HCT116 (cell line): ENCODE results near the gene SORCS2. TPM values are rescaled to one million over a fixed set of nuclear protein-coding genes. Genes with fewer than 3 reads are reported as not detected.

Experiments
- ATAC-seq: fragments of 200-7000 bp; cut with Tn5 transposase; 2 replicates; pipeline ENCODE4 v1.9.1; 2020; ENCODE audit warnings: mild to moderate bottlenecking, moderate library complexity
- BruUV-seq: library from RNA; stranded (reverse); fragments of 400-500 nt; replicated peaks from 2 replicates; lab custom pipeline; 2021; lab: Mats Ljungman, UMichigan
- CTCF ChIA-PET: fragments of 300-600 bp; sonication (Branson Sonifier 250); formaldehyde crosslinking; loops from one replicate; lab custom pipeline; 2021; ENCODE audit warnings: antibody characterized with exemption; lab: Charles Lee
- POLR2A ChIA-PET: fragments of 300-600, 350-600 bp; sonication (Branson Sonifier 250); formaldehyde crosslinking; loops from one replicate; lab custom pipeline; 2021; ENCODE audit warnings: antibody characterized with exemption; lab: Charles Lee
- RAD21 ChIA-PET, 2 experiments: fragments of 300-600 bp; sonication (Branson Sonifier 250); formaldehyde crosslinking; loops; one replicate each; lab custom pipeline; 2023; ENCODE audit warnings: low total read pairs in 2 of 2; ENCODE audit not compliant: uncharacterized antibody in 2 of 2, unreplicated experiment in 2 of 2, low non-redundant PET in 1 of 2; lab: Charles Lee
- DNase-seq: peaks from one replicate; pipeline ENCODE4 v3.0.0-alpha.2; 2010; ENCODE audit warnings: low read depth, low spot score
- H2AFZ ChIP-seq: fragments of 200-600 bp; shearing (Covaris generic), sonication (generic); 2 replicates; pipeline ENCODE4 v1.6.1; 2017; ENCODE audit warnings: low read depth, mixed run types, mixed read lengths, antibody characterized with exemption, low read length; ENCODE audit not compliant: poor library complexity, severe bottlenecking
- H3K27ac ChIP-seq: 2 replicates; pipeline ENCODE4 v1.5.1; 2012; ENCODE audit warnings: low read depth, low read length
- H3K27me3 ChIP-seq: fragments of 200-600 bp; sonication (generic); 2 replicates; pipeline ENCODE4 v1.6.1; 2016; ENCODE audit warnings: mixed run types, low read length, mixed read lengths; ENCODE audit not compliant: insufficient read depth
- H3K36me3 ChIP-seq, 2 experiments: fragments of 200-500 bp in 1 of 2; fragments of 200-600 bp in 1 of 2; sonication (Bioruptor generic) in 1 of 2; sonication (generic) in 1 of 2; 2 replicates each; pipeline versions ENCODE4 v1.5.1 to v1.6.1; 2014 to 2016; ENCODE audit warnings: low read length in 2 of 2, inconsistent platforms in 1 of 2, mixed read lengths in 1 of 2, mixed run types in 1 of 2; ENCODE audit not compliant: insufficient read depth in 2 of 2, control insufficient read depth in 1 of 2
- H3K4me1 ChIP-seq, 2 experiments: fragments of 200-600 bp in 1 of 2; sonication (generic) in 1 of 2; 2 replicates each; pipeline versions ENCODE4 v1.5.1 to v1.6.1; 2012 to 2017; ENCODE audit warnings: low read length in 2 of 2, inconsistent platforms in 1 of 2, mild to moderate bottlenecking in 1 of 2, mixed read lengths in 1 of 2, mixed run types in 1 of 2, moderate library complexity in 1 of 2; ENCODE audit not compliant: insufficient read depth in 2 of 2, control insufficient read depth in 1 of 2
- H3K4me2 ChIP-seq: fragments of 200-600 bp; sonication (generic); 2 replicates; pipeline ENCODE4 v1.6.1; 2017; ENCODE audit warnings: mixed run types, low read length, mixed read lengths
- H3K4me3 ChIP-seq, 2 experiments: fragments of 200-600 bp in 1 of 2; sonication (generic) in 1 of 2; replicated peaks in 1 of 2; 2 replicates each; pipeline ENCODE4 v1.5.1; 2011 to 2016; ENCODE audit warnings: low read length in 2 of 2, control low read depth in 1 of 2, low read depth in 1 of 2, mild to moderate bottlenecking in 1 of 2, mixed read lengths in 1 of 2, mixed run types in 1 of 2
- H3K79me2 ChIP-seq: fragments of 200-600 bp; sonication (generic); 2 replicates; pipeline ENCODE4 v1.6.1; 2017; ENCODE audit warnings: mild to moderate bottlenecking, mixed run types, low read length, moderate library complexity, mixed read lengths; ENCODE audit not compliant: insufficient read depth
- H3K9ac ChIP-seq: fragments of 200-600 bp; sonication (generic); 2 replicates; pipeline ENCODE4 v1.6.1; 2016; ENCODE audit warnings: low read length, mixed read lengths
- H3K9me2 ChIP-seq: fragments of 200-600 bp; sonication (generic), shearing (Covaris generic); 2 replicates; pipeline ENCODE4 v1.6.1; 2017; ENCODE audit warnings: mixed run types, mild to moderate bottlenecking, moderate library complexity; ENCODE audit not compliant: insufficient read depth
- H3K9me3 ChIP-seq, 2 experiments: fragments of 200-500 bp in 1 of 2; fragments of 200-600 bp in 1 of 2; sonication (Bioruptor generic) in 1 of 2; sonication (generic) in 1 of 2; 2 replicates each; pipeline ENCODE4 v1.6.1; 2014 to 2017; ENCODE audit warnings: low read length in 2 of 2, mixed read lengths in 2 of 2, inconsistent platforms in 1 of 2, low read depth in 1 of 2, mild to moderate bottlenecking in 1 of 2, mixed run types in 1 of 2, moderate library complexity in 1 of 2; ENCODE audit not compliant: control insufficient read depth in 1 of 2, insufficient read depth in 1 of 2
- H4K20me1 ChIP-seq: fragments of 200-600 bp; sonication (generic), shearing (Covaris generic); 2 replicates; pipeline ENCODE4 v1.6.1; 2017; ENCODE audit warnings: mixed run types, mild to moderate bottlenecking, moderate library complexity; ENCODE audit not compliant: insufficient read depth
- CBX3 ChIP-seq: IDR thresholded peaks from 2 replicates; pipeline ENCODE4 v1.6.1; 2012; ENCODE audit warnings: low read depth
- EGR1 ChIP-seq: IDR thresholded peaks from 2 replicates; pipeline ENCODE4 v1.6.1; 2012; ENCODE audit warnings: low read depth
- EZH2 ChIP-seq: fragments of 200-600 bp; sonication (generic); IDR thresholded peaks from 2 replicates; pipeline ENCODE4 v1.6.1; 2017; ENCODE audit warnings: antibody characterized with exemption, mixed run types
- POLR2A ChIP-seq: IDR thresholded peaks from 2 replicates; pipeline ENCODE4 v1.7.0; 2011; ENCODE audit warnings: borderline replicate concordance; ENCODE audit not compliant: insufficient read depth, insufficient read length; ENCODE audit errors: extremely low read depth
- RAD21 ChIP-seq: IDR thresholded peaks from 2 replicates; pipeline ENCODE4 v1.6.1; 2012; ENCODE audit warnings: low read depth, mild to moderate bottlenecking
- SIN3A ChIP-seq: IDR thresholded peaks from 2 replicates; pipeline ENCODE4 v1.6.1; 2012; ENCODE audit warnings: low read depth
- TCF7L2 ChIP-seq: IDR thresholded peaks from 2 replicates; pipeline ENCODE4 v1.7.0; 2011; ENCODE audit warnings: borderline replicate concordance, inconsistent platforms; ENCODE audit not compliant: insufficient read depth, insufficient read length; ENCODE audit errors: extremely low read depth
- ZNF274 ChIP-seq: fragments of 200-500 bp; sonication (Bioruptor generic); IDR thresholded peaks from 2 replicates; pipeline ENCODE4 v1.6.1; 2014; ENCODE audit warnings: mild to moderate bottlenecking, low read depth, low read length, inconsistent platforms
- intact Hi-C: fragments of 100-400 bp; cut with micrococcal nuclease; formaldehyde crosslinking; loops from 2 replicates; pipeline ENCODE4 v1.10.0; 2022
- total RNA-seq: library from RNA; stranded (reverse); gene quantifications from one replicate; pipeline ENCODE4 v1.2.1, GENCODE V29; 2021; ENCODE audit not compliant: unreplicated experiment
- TF ChIP-seq, protein P1 (sequence below): IDR thresholded peaks from 2 replicates; pipeline ENCODE4 v1.6.1; 2012
- TF ChIP-seq, protein P2 (sequence below): IDR thresholded peaks from 2 replicates; pipeline ENCODE4 v1.6.1; 2011; ENCODE audit warnings: mild to moderate bottlenecking, low read length, moderate library complexity; ENCODE audit not compliant: insufficient replicate concordance; ENCODE audit errors: extremely low read depth
- TF ChIP-seq, protein P3 (sequence below): IDR thresholded peaks from 2 replicates; pipeline ENCODE4 v1.6.1; 2012; ENCODE audit warnings: low read depth

The SORCS2 gene
- total RNA-seq, 1 experiment from 2014 or later = 0.37 TPM

DNA sequence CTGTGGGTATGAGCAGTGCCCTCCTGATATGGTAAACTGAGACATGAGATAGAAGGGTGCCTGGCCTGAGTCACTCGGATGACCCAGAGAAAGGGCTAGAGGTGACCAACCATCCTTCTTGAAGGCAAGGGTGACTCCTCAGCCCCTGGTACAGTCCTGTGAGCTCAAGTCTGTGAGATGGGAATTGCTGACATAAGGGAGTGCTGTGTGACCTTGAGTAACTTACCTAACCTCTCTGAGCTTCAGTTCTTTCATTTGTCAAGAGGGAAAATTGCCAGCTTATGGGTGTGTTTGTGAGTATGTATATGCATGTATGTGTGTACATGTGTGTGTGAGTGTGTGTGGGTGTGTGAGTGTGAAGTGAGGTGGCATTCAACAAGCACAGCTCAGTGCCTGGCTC is 452.8 kb downstream of the SORCS2 start:
- Histone ChIP-seq H3K4me2 (no peak overlapping the region), H2AFZ (no peak overlapping the region), H3K4me1 (peaks cover 0 to 23% of the 10 kb centered on the region in 2 experiments; a peak in 3 of 4 replicates), H3K4me3 (no peak overlapping the region), H3K9ac (no peak overlapping the region), H3K27me3 (peaks cover 17% of the 10 kb centered on the region; the same call in 1 of the 2 replicates), H3K36me3 (no peaks in the 10 kb centered on the region), H3K9me2 (no peaks in the 10 kb centered on the region)
- ATAC-seq = no peak
- intact Hi-C loops = no loop called here
- RAD21 ChIA-PET = no interaction called here
- TF ChIP-seq POLR2A = no peak
- TF ChIP-seq, protein P1, sequence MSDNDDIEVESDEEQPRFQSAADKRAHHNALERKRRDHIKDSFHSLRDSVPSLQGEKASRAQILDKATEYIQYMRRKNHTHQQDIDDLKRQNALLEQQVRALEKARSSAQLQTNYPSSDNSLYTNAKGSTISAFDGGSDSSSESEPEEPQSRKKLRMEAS = no peak
- TF ChIP-seq, protein P2, sequence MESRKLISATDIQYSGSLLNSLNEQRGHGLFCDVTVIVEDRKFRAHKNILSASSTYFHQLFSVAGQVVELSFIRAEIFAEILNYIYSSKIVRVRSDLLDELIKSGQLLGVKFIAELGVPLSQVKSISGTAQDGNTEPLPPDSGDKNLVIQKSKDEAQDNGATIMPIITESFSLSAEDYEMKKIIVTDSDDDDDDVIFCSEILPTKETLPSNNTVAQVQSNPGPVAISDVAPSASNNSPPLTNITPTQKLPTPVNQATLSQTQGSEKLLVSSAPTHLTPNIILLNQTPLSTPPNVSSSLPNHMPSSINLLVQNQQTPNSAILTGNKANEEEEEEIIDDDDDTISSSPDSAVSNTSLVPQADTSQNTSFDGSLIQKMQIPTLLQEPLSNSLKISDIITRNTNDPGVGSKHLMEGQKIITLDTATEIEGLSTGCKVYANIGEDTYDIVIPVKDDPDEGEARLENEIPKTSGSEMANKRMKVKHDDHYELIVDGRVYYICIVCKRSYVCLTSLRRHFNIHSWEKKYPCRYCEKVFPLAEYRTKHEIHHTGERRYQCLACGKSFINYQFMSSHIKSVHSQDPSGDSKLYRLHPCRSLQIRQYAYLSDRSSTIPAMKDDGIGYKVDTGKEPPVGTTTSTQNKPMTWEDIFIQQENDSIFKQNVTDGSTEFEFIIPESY = no peak
- no peak for TF ChIP-seq ZNF274
- TF ChIP-seq SIN3A = no peak
- TF ChIP-seq, all 23 proteins: peak for 0
- CTCF ChIA-PET = no interaction called here
- POLR2A ChIA-PET = no interaction called here
- H3K27ac ChIP-seq = no peak overlapping the region
- no TSS peak for BruUV-seq
- H3K9me3 ChIP-seq = no peaks in the 10 kb centered on the region; a peak in 1 of 4 replicates
- H3K79me2 ChIP-seq = no peaks in the 10 kb centered on the region
- no peaks in the 10 kb centered on the region for H4K20me1 ChIP-seq
- no peak for DNase-seq

DNA sequence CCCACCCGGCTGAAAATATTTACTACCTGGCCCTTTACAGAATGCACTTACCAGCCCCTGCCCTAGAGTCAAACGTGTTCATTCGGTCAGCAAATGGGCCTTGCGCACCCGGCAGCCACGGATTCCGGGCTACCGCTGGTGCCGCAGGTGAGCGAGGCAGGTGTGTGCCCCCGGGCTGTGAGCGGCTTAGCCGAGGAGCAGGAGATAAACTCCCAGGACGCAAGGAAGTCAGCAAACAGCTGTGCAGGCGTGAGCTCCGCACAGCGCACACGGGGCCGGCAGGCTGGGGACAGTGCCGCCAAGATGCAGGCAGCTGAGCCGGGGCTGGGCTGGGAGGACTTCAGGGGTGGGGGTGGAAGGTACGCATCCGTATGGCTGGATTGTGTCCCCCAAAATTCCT is 453.6 kb downstream of the SORCS2 start:
- POLR2A ChIA-PET = no interaction called here
- no peak overlapping the region for H3K9ac ChIP-seq
- H2AFZ ChIP-seq = no peak overlapping the region
- intact Hi-C loops = no loop called here
- H3K9me2 ChIP-seq = no peaks in the 10 kb centered on the region
- peaks cover 0 to 29% of the 10 kb centered on the region in 2 experiments; a peak in 3 of 4 replicates for H3K4me1 ChIP-seq
- RAD21 ChIA-PET = no interaction called here
- TF ChIP-seq EZH2 (no peak), RAD21 (no peak), POLR2A (no peak), TCF7L2 (no peak), CBX3 (no peak), EGR1 (no peak)
- TF ChIP-seq, protein P3, sequence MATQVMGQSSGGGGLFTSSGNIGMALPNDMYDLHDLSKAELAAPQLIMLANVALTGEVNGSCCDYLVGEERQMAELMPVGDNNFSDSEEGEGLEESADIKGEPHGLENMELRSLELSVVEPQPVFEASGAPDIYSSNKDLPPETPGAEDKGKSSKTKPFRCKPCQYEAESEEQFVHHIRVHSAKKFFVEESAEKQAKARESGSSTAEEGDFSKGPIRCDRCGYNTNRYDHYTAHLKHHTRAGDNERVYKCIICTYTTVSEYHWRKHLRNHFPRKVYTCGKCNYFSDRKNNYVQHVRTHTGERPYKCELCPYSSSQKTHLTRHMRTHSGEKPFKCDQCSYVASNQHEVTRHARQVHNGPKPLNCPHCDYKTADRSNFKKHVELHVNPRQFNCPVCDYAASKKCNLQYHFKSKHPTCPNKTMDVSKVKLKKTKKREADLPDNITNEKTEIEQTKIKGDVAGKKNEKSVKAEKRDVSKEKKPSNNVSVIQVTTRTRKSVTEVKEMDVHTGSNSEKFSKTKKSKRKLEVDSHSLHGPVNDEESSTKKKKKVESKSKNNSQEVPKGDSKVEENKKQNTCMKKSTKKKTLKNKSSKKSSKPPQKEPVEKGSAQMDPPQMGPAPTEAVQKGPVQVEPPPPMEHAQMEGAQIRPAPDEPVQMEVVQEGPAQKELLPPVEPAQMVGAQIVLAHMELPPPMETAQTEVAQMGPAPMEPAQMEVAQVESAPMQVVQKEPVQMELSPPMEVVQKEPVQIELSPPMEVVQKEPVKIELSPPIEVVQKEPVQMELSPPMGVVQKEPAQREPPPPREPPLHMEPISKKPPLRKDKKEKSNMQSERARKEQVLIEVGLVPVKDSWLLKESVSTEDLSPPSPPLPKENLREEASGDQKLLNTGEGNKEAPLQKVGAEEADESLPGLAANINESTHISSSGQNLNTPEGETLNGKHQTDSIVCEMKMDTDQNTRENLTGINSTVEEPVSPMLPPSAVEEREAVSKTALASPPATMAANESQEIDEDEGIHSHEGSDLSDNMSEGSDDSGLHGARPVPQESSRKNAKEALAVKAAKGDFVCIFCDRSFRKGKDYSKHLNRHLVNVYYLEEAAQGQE = no peak
- no peaks in the 10 kb centered on the region for H3K79me2 ChIP-seq
- peaks cover 17% of the 10 kb centered on the region; the same call in 1 of the 2 replicates for H3K27me3 ChIP-seq
- no peak overlapping the region for H3K4me2 ChIP-seq
- no peak overlapping the region for H3K27ac ChIP-seq
- DNase-seq (no peak), ATAC-seq (no peak)
- H3K9me3 ChIP-seq = no peaks in the 10 kb centered on the region; a peak in 1 of 4 replicates
- CTCF ChIA-PET = no interaction called here
- H3K4me3 ChIP-seq = no peak overlapping the region
- BruUV-seq = no TSS peak
- no peaks in the 10 kb centered on the region for H4K20me1 ChIP-seq
- H3K36me3 ChIP-seq = no peaks in the 10 kb centered on the region
